ENCODE results near the gene TSPEAR. TPM values are rescaled to one million over a fixed set of nuclear protein-coding genes. Genes with fewer than 3 reads are reported as not detected.

TSPEAR gene
- total and polyA plus RNA-seq, 9 of the 15 experiments (the other 6 are each of a cell fraction or from before 2014, with no cell fraction given), result not detected

GRCh38 chr21:44650973-44651675 is 60.2 kb downstream of the TSPEAR start:
- ChIA-PET POLR2A (interaction anchor here (0.6 to 1.2 kb wide), 3 partner anchors 14 to 284 kb away, joined by 3 to 4 read pairs (median 4); partner anchors contain the start of genes KRTAP10-10 and KRTAP12-1), CTCF (ENCODE audit: low intra/inter-chr PET ratio) (no interaction called here)
- WGBS (ENCODE audit: insufficient coverage, low coverage, missing lambda C conversion rate), result 2% methylated on average over 12 of the region's 12 CpGs
- intact Hi-C loops (cut with micrococcal nuclease), result no loop called here
- DNase-seq (ENCODE audit: extremely low read depth in 1 of 4, low spot score in 3 of 4), result no peak
- H3K4me2 ChIP-seq (ENCODE audit: insufficient read depth, low read length), result no peak overlapping the region
- in situ Hi-C loops (cut with MboI), result no loop called here
- H3K9ac ChIP-seq (ENCODE audit: insufficient read depth in 1 of 2, low read depth in 2 of 2, low read length in 2 of 2), result no peak overlapping the region
- H3K79me2 ChIP-seq (ENCODE audit: control insufficient read depth, insufficient read depth, low read length), result no peaks in the 10 kb centered on the region
- no peak for FAIRE-seq
- H3K4me3 ChIP-seq, result no peak overlapping the region
- ATAC-seq, result no peak; the same call in 2 of the 3 replicates
- H3K9me1 ChIP-seq (ENCODE audit: control insufficient read depth, insufficient read depth, low read length), result no peaks in the 10 kb centered on the region
- H3K4me1 ChIP-seq (replicated peaks in 1 of 2; ENCODE audit: control insufficient read depth in 2 of 2, insufficient read depth in 2 of 2, low read length in 2 of 2), result peaks cover 0 to 6% of the 10 kb centered on the region in 2 experiments; a peak in 2 of 5 replicates
- no peak overlapping the region for H2AFZ ChIP-seq (ENCODE audit: low read depth, low read length)
- no peaks in the 10 kb centered on the region for H3K36me3 ChIP-seq (ENCODE audit: control insufficient read depth, insufficient read depth, low read length)
- no TSS peak for BruUV-seq (replicated peaks)
- H3K9me3 ChIP-seq (replicated peaks; ENCODE audit: control insufficient read depth, insufficient read depth, low read depth, low read length), result no peaks in the 10 kb centered on the region
- H3K27me3 ChIP-seq (ENCODE audit: control insufficient read depth in 2 of 2, insufficient read depth in 2 of 2, low read length in 2 of 2), result peaks cover 13 to 74% of the 10 kb centered on the region in 2 experiments; a peak in 4 of 5 replicates
- H3K27ac ChIP-seq (ENCODE audit: extremely low read depth, low read depth, low read length), result no peak overlapping the region
- no peaks in the 10 kb centered on the region for H4K20me1 ChIP-seq (replicated peaks; ENCODE audit: control insufficient read depth, insufficient read depth, low read length)
- TF ChIP-seq GTF3C2 (IDR thresholded peaks at IDR 0.05; ENCODE audit: borderline replicate concordance, extremely low read depth, insufficient read length) (no peak), GTF2F1 (IDR thresholded peaks at IDR 0.05; ENCODE audit: low read depth, low read length) (no peak), PCBP2 (IDR thresholded peaks at IDR 0.05; ENCODE audit: low read depth, low read length, poor library complexity, severe bottlenecking) (no peak), FOXK2 (conservative IDR thresholded peaks at IDR 0.05 in 1 of 2, IDR thresholded peaks at IDR 0.05 in 1 of 2; ENCODE audit: low read depth in 2 of 2) (no peak), ZBTB33 (CRISPR knock-in tag; IDR thresholded peaks at IDR 0.05) (no peak), ZNF224 (CRISPR knock-in tag; IDR thresholded peaks at IDR 0.05) (no peak), THRB (CRISPR knock-in tag; conservative IDR thresholded peaks at IDR 0.05) (no peak), ZBTB5 (IDR thresholded peaks at IDR 0.05) (no peak), ZNF584 (CRISPR knock-in tag; IDR thresholded peaks at IDR 0.05; ENCODE audit: low read depth) (no peak), DEAF1 (CRISPR knock-in tag; IDR thresholded peaks at IDR 0.05) (no peak)
